Limb (tissue), 2 donors: ENCODE results near the gene COX8C.

Experiments used
- DNase-seq, 2 donors: peaks; one replicate each; pipeline ENCODE4 v3.0.0-alpha.2; 2016; ENCODE audit errors: extremely low spot score in 2 of 2

COX8C gene

DNA sequence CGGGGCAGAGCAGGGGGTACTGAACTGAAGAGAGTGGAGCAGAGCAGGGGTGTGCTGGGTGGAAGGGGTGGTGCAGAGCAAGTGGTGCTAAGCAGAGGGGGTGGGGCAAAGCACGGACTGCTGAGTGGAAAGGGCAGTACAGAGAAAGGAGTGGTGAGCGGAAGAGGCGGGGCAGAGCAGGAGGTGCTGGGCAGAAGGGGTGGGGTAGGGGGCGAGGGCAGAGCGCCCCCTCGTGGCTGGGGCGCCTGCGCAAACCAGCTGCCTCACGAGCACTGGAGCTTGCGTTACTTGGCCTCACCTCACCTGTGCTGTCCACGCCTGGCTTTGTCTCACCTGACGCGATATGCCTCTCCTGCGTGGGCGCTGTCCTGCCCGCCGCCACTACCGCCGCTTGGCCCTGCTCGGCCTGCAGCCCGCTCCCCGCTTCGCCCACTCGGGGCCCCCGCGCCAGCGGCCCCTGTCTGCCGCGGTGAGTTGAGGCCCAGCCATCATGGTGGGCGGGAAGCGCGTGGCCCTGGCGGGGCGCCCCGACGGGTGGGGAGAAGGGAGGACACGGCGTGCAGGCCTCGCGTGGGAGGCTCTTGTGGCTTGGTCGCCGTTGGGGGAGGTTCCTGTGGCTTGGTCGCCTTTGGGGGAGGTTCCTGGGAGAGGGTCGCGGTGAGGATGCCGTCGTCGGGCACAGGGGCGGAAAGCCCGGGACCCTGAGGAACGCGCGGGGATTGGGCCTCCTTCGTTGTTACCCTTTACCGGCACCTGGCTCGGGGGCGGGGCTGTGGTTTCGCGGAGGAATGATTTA, at the start of gene COX8C:
COX8C (plus strand) TSS at position 257 of the 796 bp plus-strand sequence; CDS start at position 344, 87 bp downstream.
- no peak for DNase-seq

GRCh38 chr14:93299416-93299815, 47.6 kb upstream of the COX8C start:
- no peak for DNase-seq

DNA sequence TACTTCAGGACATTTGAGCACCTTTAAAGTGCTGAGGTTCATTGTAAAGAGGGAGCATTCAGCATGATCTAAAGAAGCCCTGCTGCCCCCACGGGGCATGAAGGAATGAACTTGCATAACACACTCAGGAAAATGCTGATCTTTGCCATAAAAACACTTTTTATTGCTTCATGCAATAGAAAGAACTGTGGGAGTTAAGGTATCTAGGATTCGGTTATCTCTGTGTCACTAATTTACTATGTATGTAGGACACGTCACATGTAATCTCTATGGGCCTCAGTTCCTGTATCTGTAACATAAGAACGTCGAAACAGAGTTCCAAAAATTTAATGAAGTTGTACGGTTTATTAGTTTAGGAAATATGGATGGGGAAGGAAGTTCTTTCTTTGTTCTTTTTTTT, 47.1 kb upstream of the COX8C start:
- DNase-seq: no peak

DNA sequence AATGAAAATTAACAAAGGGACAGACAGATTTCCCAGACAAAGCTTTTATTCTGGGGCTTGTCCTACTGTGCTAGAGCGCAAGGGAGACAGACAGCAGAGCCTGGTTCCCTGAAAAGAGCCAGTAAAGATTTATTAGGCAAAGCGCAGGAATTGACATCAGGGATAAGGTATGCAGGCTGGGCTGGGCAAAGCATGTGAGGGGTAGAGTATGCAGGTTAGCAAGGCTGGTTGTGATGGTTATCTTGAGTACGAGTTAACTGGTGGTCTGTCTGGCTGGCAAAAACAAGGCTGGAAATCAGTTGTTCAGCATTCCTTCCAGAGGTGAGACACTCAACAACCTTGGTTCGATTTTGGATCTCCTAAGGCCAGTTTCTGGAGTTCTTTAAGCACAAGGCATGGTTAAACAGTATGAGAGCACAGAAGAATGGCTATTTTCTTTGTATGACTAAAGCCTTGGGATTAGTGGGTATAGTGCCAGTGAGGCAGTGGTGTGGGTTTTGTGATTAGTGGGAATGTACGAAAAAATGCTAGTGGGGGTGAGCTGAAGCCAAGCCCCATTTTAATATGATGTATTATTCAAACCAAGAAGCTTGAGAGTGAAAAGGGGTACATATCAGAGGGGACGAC, 45.0 kb upstream of the COX8C start:
- no peak for DNase-seq

DNA sequence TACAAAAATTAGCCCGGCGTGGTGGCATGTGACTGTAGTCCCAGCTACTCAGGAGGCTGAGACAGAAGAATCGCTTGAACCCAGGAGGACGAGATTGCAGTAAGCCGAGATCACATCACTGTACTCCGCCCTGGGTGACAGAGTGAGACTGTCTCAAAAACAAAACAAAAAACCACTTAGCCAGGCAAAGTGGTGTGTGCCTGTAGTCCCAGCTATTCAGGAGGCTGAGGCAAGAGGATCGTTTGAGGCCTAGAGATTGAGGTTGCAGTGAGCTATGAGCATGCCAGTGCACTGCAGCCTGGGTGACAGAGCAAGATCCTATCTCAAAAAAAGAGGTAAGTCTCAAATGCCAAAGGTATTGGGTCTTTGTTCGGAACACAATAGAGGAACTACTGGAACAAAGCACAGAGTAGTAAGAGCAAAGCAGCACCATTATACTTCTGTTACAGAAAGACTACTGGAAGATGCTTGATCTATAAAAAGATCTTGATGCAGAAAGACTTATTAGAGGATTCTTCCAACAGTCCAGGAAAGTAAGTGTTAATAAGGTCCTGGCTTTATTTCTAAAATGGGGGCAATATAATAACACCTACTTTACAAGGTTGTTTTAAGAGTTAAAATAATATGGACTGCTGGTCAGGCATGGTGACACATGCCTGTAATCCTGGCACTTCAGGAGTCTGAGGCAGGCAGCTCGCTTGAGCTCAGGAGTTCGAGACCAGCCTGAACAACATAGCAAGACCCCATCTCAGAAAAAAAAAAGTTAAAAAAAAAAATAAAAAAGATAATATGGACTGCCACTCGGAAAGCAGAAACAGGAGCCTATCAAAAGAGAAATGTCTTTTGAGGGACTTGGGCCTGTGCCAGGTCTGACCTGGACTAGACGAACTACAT, 44.0 kb upstream of the COX8C start:
- no peak for DNase-seq

- no peak for DNase-seq
Measured at GRCh38 chr14:93303659-93304058, 43.3 kb upstream of the COX8C start.

DNA sequence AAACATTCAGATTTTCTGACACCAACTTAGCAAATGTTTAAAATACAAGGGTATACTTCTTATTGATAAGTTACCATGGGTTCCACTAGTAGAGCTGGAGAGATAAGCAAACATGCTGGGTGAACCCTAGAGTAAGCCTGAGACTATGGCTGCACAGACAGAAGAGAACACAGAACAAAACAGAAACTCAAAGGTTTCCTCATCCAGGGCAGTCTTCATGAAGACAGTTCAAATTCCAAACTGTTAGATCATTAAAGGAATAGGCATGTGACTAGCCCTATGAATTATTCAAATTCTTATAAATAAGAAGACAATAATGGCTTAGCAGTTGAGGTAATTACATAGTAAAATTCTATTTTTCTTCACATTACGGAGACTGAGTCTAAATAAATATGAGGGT, 42.2 kb upstream of the COX8C start:
- DNase-seq: no peak

GRCh38 chr14:93305725-93306418, 41.1 kb upstream of the COX8C start:
- DNase-seq: no peak

DNA sequence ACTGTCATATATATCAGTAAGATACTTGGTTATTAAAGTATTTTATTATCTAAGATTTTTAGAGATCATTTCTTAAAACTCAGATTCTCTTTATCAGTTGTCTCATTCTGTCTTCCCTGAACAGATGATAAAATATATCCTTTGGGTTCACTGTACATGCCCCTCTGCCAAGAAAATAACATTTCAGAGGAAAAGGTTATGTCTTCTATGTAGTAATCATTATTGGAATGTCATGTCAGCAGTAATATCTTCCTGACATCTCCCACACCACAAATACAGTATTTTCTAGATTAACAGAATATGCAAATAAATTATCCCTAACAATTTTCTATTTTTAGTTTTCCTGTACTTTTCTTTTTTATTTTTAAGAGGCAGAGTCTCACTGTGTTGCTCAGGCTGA, 40.2 kb upstream of the COX8C start:
- no peak for DNase-seq

DNA sequence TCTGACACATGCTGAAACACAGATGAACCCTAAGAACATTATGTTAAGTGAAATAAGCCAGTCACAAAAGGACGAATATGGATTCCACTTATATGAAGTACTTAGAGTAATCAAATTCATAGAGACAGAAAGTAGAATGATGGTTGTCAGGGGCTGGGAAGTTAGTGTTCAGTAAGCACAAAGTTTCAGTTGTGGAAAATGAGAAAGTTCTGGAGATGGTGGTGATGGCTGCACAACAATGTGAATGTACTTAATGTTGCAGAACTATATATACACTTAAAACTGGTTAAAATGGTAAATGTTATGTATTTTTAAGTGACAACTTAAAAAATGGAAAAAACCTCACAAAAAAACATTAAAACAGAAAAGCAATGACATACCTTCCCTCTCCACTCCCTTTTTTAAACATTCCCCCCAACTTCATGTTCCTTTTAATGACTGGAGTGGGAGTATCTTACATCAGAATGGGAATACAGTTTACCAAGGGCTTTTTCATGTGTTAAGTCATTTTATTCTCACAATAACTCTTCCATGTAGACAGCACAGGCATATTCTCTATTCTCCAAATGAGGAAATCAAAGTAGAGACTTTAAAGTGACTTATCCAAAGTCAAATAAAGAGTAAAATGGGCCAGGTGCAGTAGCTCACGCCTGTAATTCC, 38.2 kb upstream of the COX8C start:
- DNase-seq: no peak

- DNase-seq: no peak
Measured at GRCh38 chr14:93309427-93309966, 37.5 kb upstream of the COX8C start.

GRCh38 chr14:93311082-93311481, 35.9 kb upstream of the COX8C start:
- no peak for DNase-seq

DNA sequence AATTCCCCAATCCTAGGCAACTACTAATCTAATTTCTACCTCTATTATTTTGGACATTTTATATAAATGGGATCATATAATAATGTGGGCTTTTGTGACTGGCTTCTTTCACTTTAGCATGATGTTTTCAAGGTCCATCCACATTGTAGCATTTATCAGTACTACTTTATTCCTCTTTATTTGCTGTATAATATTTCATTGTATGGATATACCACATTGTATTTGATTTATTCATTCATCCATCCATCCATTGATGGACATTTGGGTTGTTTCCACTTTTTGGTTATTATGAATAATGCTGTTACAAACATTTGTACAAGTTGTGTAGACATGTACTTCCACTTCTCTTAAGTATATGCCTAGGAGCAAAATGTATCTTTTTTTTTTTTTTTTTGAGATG, 31.4 kb upstream of the COX8C start:
- DNase-seq: no peak

DNA sequence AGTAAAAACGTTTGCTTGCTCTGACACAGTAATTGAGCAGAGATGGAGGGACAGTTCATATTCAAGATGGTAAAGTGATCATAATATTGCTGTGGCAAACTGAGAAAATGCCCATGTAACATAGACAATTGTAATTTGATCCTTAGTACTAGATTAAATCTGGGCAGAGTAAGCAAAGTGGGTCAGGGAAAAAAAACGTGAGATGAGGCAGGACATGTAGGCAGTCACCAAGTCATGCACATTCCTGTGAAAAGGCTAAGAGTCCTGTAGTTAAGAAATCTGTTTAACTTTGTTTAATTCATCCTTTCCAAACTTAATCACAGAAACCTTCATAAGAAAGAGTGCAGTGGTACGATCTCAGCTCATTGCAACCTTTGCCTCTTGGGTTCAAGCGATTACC, 30.3 kb upstream of the COX8C start:
- no peak for DNase-seq

DNA sequence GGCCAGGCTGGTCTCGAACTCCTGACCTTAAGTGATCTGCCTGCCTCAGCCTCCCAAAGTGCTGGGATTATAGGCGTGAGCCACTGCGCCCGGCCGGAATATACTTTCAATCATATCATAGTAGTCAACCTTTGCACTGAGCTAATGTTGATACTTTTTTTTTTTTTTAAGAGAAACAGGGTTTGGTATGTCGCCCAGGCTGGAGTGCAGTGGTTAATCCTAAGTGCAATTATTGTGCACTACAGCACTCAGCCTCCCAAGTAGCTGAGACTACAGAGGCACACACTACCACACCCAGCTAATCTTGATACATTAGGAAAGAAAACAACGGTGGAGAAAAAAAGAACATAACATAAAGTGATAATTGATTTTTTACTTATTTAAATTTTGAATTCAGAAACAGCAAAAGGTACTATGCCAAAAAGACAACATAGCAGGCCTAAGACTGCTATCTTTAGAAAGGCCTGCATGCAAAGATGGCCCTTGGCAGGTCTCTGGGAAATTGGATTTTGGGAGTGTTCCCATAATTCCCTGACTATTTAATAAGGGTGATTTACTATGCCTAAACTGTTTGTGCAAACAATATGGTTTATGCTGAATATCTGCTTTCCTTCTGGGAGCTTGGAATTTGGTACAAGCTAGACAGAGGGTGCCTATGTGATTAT, 29.6 kb upstream of the COX8C start:
- no peak for DNase-seq

- DNase-seq: no peak
Measured at GRCh38 chr14:93317875-93318807, 28.8 kb upstream of the COX8C start.

- DNase-seq: no peak
Measured at GRCh38 chr14:93318927-93319326, 28.1 kb upstream of the COX8C start.

DNA sequence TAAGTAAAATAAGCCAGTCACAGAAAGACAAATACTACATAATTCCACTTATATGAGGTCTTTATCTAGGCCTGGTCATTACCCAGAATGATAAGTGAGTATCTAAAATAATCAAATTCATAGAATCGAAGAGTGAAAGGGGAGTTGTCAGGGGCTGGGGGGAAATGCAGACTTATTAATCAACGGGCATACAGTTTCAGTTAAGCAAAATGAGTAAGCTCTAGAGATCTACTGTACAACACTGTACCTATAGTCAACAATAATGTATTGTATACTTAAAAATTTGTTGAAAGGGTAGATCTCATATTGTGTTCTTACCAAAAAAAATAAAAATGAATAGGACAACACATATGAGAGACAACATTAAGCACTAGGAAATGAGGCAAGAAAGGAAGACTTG, 27.5 kb upstream of the COX8C start:
- DNase-seq: no peak

- no peak for DNase-seq
Measured at GRCh38 chr14:93319958-93320357, 27.0 kb upstream of the COX8C start.
